ENCODE data around the gene ARHGAP22. TPM values are rescaled to one million over a fixed set of nuclear protein-coding genes. Genes with fewer than 3 reads are reported as not detected.

The ARHGAP22 gene
- total RNA-seq, 1 donor from 2014 or later = 5.1 TPM

DNA sequence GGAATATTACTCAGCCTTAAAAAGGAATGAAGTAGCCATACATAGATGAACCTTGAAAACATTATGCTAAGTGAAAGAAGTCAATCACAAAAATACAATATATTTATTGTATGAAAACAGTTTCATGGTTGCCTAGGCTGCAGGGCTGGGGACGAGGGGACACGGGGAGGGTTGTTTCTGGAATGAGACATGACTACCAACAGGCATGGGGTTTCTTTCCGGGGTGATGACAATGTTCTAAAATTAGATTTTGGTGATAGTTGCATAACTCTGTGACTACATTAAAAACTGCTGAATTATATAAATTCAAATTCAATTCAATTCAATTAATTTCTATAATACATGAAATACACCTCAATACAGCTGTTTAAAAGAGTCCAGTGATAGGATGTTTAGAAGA is 88.0 kb downstream of the ARHGAP22 start:
- H3K36me3 Mint-ChIP-seq = no peaks in the 10 kb centered on the region
- no peak for DNase-seq (ENCODE audit: extremely low spot score, unreplicated experiment)
- peaks cover 30% of the 10 kb centered on the region for H3K27me3 Mint-ChIP-seq
- no peak overlapping the region for H3K4me3 Mint-ChIP-seq
- peaks cover 8% of the 10 kb centered on the region for H3K9me3 Mint-ChIP-seq
- TF ChIP-seq, protein P1, sequence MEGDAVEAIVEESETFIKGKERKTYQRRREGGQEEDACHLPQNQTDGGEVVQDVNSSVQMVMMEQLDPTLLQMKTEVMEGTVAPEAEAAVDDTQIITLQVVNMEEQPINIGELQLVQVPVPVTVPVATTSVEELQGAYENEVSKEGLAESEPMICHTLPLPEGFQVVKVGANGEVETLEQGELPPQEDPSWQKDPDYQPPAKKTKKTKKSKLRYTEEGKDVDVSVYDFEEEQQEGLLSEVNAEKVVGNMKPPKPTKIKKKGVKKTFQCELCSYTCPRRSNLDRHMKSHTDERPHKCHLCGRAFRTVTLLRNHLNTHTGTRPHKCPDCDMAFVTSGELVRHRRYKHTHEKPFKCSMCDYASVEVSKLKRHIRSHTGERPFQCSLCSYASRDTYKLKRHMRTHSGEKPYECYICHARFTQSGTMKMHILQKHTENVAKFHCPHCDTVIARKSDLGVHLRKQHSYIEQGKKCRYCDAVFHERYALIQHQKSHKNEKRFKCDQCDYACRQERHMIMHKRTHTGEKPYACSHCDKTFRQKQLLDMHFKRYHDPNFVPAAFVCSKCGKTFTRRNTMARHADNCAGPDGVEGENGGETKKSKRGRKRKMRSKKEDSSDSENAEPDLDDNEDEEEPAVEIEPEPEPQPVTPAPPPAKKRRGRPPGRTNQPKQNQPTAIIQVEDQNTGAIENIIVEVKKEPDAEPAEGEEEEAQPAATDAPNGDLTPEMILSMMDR (conservative IDR thresholded peaks at IDR 0.05) = no peak
- peaks cover 11% of the 10 kb centered on the region for H3K4me1 Mint-ChIP-seq (ENCODE audit: unreplicated experiment)
- H3K27ac Mint-ChIP-seq = no peak overlapping the region

DNA sequence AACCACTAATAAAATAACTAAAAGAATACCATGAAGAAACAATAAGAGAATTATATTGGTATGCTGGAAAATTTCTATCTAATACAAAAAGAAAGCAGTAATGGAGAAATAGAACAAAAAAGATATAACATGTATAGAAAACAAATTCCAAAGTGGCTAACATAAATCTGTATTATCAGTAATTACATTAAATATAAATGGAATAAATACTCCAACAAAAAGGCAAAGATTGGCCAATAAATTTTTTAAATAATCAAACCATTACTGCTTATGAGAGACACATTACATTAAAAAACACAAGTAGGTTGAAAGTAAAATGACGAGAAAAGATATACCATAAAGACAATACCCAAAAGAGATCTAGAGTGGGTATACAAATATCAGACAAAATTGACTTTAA is 90.0 kb downstream of the ARHGAP22 start:
- Mint-ChIP-seq H3K4me1 (ENCODE audit: unreplicated experiment) (peaks cover 14% of the 10 kb centered on the region), H3K27me3 (peaks cover 11% of the 10 kb centered on the region), H3K36me3 (no peaks in the 10 kb centered on the region), H3K9me3 (peaks cover 8% of the 10 kb centered on the region), H3K4me3 (no peak overlapping the region), H3K27ac (no peak overlapping the region)
- TF ChIP-seq, protein P1 (conservative IDR thresholded peaks at IDR 0.05) = no peak
- no peak for DNase-seq (ENCODE audit: extremely low spot score, unreplicated experiment)

DNA sequence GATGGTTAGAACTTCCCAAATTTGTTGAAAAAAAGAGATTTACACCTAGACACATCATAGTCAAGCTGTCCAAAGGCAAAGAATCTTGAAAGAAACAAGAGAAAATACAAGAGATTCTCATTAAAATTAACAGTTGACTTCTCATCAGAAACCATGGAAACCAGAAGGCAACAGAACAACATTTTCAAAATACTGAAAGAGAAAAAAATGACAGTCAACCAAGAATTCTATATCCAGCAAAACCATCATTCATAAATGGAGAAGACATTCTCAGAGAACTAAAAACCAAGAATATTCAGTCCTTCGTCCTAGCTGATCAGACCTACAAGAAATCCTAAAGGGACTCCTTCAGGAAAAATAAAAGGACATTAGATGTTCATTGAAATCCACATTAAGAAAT is 90.6 kb downstream of the ARHGAP22 start:
- Mint-ChIP-seq H3K27me3 (peaks cover 6% of the 10 kb centered on the region), H3K4me1 (ENCODE audit: unreplicated experiment) (peaks cover 14% of the 10 kb centered on the region), H3K27ac (no peak overlapping the region), H3K36me3 (no peaks in the 10 kb centered on the region), H3K9me3 (peaks cover 8% of the 10 kb centered on the region), H3K4me3 (no peak overlapping the region)
- TF ChIP-seq, protein P1 (conservative IDR thresholded peaks at IDR 0.05) = no peak
- no peak for DNase-seq (ENCODE audit: extremely low spot score, unreplicated experiment)

DNA sequence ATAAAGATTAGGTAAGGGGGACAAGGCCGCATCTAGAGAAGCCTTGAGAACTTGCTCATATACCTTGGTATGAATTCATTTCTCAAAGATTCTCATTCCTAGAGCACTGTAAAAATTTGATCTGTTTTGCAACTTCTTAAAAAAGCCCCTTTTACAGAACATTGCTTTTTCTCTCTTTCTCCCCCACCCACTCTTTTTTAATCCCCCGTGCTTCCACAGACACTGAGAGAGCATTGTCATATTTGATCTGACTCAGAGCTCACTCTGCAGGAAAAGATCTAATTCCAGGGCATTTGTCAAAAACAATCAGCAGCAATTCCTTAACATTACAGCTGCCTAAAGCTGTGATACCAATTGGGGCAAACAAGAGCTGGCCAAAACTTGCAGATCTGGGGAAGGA is 92.0 kb downstream of the ARHGAP22 start:
- H3K9me3 Mint-ChIP-seq = peaks cover 8% of the 10 kb centered on the region
- TF ChIP-seq, protein P1 (conservative IDR thresholded peaks at IDR 0.05) = no peak
- no peaks in the 10 kb centered on the region for H3K27me3 Mint-ChIP-seq
- DNase-seq (ENCODE audit: extremely low spot score, unreplicated experiment) = no peak
- peaks cover 9% of the 10 kb centered on the region for H3K4me1 Mint-ChIP-seq (ENCODE audit: unreplicated experiment)
- H3K36me3 Mint-ChIP-seq = no peaks in the 10 kb centered on the region
- H3K4me3 Mint-ChIP-seq = no peak overlapping the region
- no peak overlapping the region for H3K27ac Mint-ChIP-seq

DNA sequence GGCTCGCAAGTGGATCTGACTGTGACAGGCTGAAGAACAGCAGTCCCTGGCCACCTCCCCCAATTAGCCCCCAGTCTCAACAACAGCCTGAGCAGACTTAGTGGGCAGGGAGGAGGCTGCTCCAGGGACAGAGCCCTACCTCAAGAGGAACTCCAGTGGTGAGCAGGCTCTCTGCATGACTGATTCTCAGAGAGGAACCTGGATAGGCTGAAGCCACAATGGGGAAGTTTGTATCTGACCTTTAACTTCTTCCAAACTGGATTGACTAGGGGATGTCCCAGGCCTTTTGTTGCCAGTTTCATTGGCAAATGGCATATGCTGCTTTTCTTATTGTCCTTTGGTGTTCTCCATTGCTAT is 93.0 kb downstream of the ARHGAP22 start:
- H3K27me3 Mint-ChIP-seq = no peaks in the 10 kb centered on the region
- H3K36me3 Mint-ChIP-seq = no peaks in the 10 kb centered on the region
- peaks cover 8% of the 10 kb centered on the region for H3K9me3 Mint-ChIP-seq
- no peak overlapping the region for H3K27ac Mint-ChIP-seq
- peaks cover 9% of the 10 kb centered on the region for H3K4me1 Mint-ChIP-seq (ENCODE audit: unreplicated experiment)
- no peak for DNase-seq (ENCODE audit: extremely low spot score, unreplicated experiment)
- TF ChIP-seq, protein P1 (conservative IDR thresholded peaks at IDR 0.05) = no peak
- no peak overlapping the region for H3K4me3 Mint-ChIP-seq
